K562 (cell line): ENCODE measurements around the gene SHISA6. TPM values are rescaled to one million over a fixed set of nuclear protein-coding genes. Genes with fewer than 3 reads are reported as not detected.

Source experiments
- ATAC-seq: fragments of 200-7000 bp; cut with Tn5 transposase; 3 replicates; pipeline ENCODE4 v1.9.1; 2020; ENCODE audit warnings: moderate library complexity
- BruUV-seq: library from RNA; stranded (reverse); fragments of 400-500 nt; replicated peaks from 2 replicates; lab custom pipeline; 2021; lab: Mats Ljungman, UMichigan
- CTCF ChIA-PET: fragments of 300-600 bp; formaldehyde crosslinking; extraction: SDS; loops from one replicate; lab custom pipeline; 2021; ENCODE audit warnings: low intra/inter-chr PET ratio; lab: Yijun Ruan, JAX
- POLR2A ChIA-PET: fragments of 300-600, 350-650 bp; sonication (Branson Sonifier 250); formaldehyde crosslinking; extraction: SDS; loops from one replicate; lab custom pipeline; 2021; ENCODE audit warnings: antibody characterized with exemption, inconsistent platforms; lab: Yijun Ruan, JAX
- DNase-seq, 4 experiments: peaks; one replicate each; pipeline versions ENCODE4 v3.0.0 to v3.0.0-alpha.2; 2011 to 2018; ENCODE audit warnings: low spot score in 3 of 4, mixed read lengths in 3 of 4; ENCODE audit errors: extremely low read depth in 1 of 4
- FAIRE-seq: peaks from 2 replicates; lab custom pipeline; 2011; peaks lifted over from hg19 to GRCh38; lab: Jason Lieb, UNC
- H2AFZ ChIP-seq: 2 replicates; pipeline ENCODE4 v1.6.0; 2011; ENCODE audit warnings: low read depth, low read length, control low read depth, inconsistent platforms
- H3K27ac ChIP-seq: fragments of 200-600 bp; 3 replicates; pipeline ENCODE4 v1.8.0; 2011; ENCODE audit warnings: low read depth, mild to moderate bottlenecking, control low read depth, inconsistent platforms, low read length, moderate library complexity, mixed read lengths; ENCODE audit errors: extremely low read depth
- H3K27me3 ChIP-seq, 2 experiments: fragments of 300-600 bp in 1 of 2; 2 replicates in 1 of 2; 3 replicates in 1 of 2; pipeline versions ENCODE4 v1.6.0 to v1.8.0; 2011; ENCODE audit warnings: inconsistent platforms in 2 of 2, low read length in 2 of 2, mild to moderate bottlenecking in 1 of 2, mixed read lengths in 1 of 2, moderate library complexity in 1 of 2; ENCODE audit not compliant: control insufficient read depth in 2 of 2, insufficient read depth in 2 of 2
- H3K36me3 ChIP-seq: fragments of 300-600 bp; 3 replicates; pipeline ENCODE4 v1.8.0; 2011; ENCODE audit warnings: mild to moderate bottlenecking, low read length, inconsistent platforms; ENCODE audit not compliant: control insufficient read depth, insufficient read depth
- H3K4me1 ChIP-seq, 2 experiments: fragments of 200-600 bp in 1 of 2; replicated peaks in 1 of 2; 2 replicates in 1 of 2; 3 replicates in 1 of 2; pipeline versions ENCODE4 v1.5.1 to v1.8.0; 2011; ENCODE audit warnings: inconsistent platforms in 2 of 2, low read length in 2 of 2, mild to moderate bottlenecking in 1 of 2, mixed read lengths in 1 of 2, moderate library complexity in 1 of 2; ENCODE audit not compliant: control insufficient read depth in 2 of 2, insufficient read depth in 2 of 2
- H3K4me2 ChIP-seq: 2 replicates; pipeline ENCODE4 v1.6.1; 2011; ENCODE audit warnings: low read length, control low read depth, inconsistent platforms, mixed read lengths; ENCODE audit not compliant: insufficient read depth
- H3K4me3 ChIP-seq: fragments of 200-600 bp; sonication (generic), shearing (Covaris generic); 2 replicates; pipeline ENCODE4 v1.5.1; 2016; ENCODE audit warnings: control low read depth, inconsistent platforms
- H3K79me2 ChIP-seq: fragments of 200-600 bp; 3 replicates; pipeline ENCODE4 v1.8.0; 2011; ENCODE audit warnings: low read length, inconsistent platforms; ENCODE audit not compliant: control insufficient read depth, insufficient read depth
- H3K9ac ChIP-seq, 2 experiments: 2 replicates each; pipeline versions ENCODE4 v1.6.0 to v1.6.1; 2011; ENCODE audit warnings: low read depth in 2 of 2, low read length in 2 of 2, control low read depth in 1 of 2, inconsistent platforms in 1 of 2, mild to moderate bottlenecking in 1 of 2, mixed read lengths in 1 of 2; ENCODE audit not compliant: insufficient read depth in 1 of 2
- H3K9me1 ChIP-seq: one replicate; pipeline ENCODE4 v1.6.0; 2011; ENCODE audit warnings: inconsistent platforms, mild to moderate bottlenecking, low read length, moderate library complexity; ENCODE audit not compliant: control insufficient read depth, insufficient read depth
- H3K9me3 ChIP-seq: replicated peaks from 2 replicates; pipeline ENCODE4 v1.5.1; 2011; ENCODE audit warnings: low read depth, low read length, inconsistent platforms; ENCODE audit not compliant: control insufficient read depth, insufficient read depth
- H4K20me1 ChIP-seq: replicated peaks from 2 replicates; pipeline ENCODE4 v1.6.1; 2011; ENCODE audit warnings: low read length, inconsistent platforms, mixed read lengths; ENCODE audit not compliant: control insufficient read depth, insufficient read depth
- FOXJ2 ChIP-seq: fragments of 200-800 bp; sonication (Bioruptor generic); IDR thresholded peaks from 2 replicates; pipeline ENCODE4 v1.6.1; 2016; ENCODE audit warnings: missing genetic modification characterization, missing compliant biosample characterization
- KLF6 ChIP-seq: fragments of 250-450 bp; sonication (Bioruptor Pico); IDR thresholded peaks from 2 replicates; pipeline ENCODE4 v1.4.0; 2020; ENCODE audit warnings: mild to moderate bottlenecking, moderate library complexity, borderline replicate concordance
- NFE2L1 ChIP-seq: fragments of 450-650 bp; IDR thresholded peaks from 2 replicates; pipeline ENCODE4 v1.6.1; 2016; ENCODE audit warnings: missing genetic modification characterization, low read depth, mild to moderate bottlenecking, missing compliant biosample characterization, moderate library complexity, borderline replicate concordance
- NUFIP1 ChIP-seq: fragments of 450-650 bp; IDR thresholded peaks from 2 replicates; pipeline ENCODE4 v1.6.1; 2018; ENCODE audit not compliant: partially characterized antibody
- PHB ChIP-seq: fragments of 250-450 bp; sonication (Bioruptor Pico); IDR thresholded peaks from 2 replicates; pipeline ENCODE4 v1.5.0; 2021
- SMARCE1 ChIP-seq: fragments of 450-650 bp; IDR thresholded peaks from 2 replicates; pipeline ENCODE4 v1.7.1; 2016; ENCODE audit warnings: mild to moderate bottlenecking
- YBX1 ChIP-seq: fragments of 450-650 bp; IDR thresholded peaks from 2 replicates; pipeline ENCODE4 v1.7.1; 2016; ENCODE audit warnings: mild to moderate bottlenecking
- ZNF143 ChIP-seq: sonication (generic); formaldehyde crosslinking; IDR thresholded peaks from 2 replicates; pipeline ENCODE4 v1.9.0; 2022; ENCODE audit warnings: mild to moderate bottlenecking, missing genetic modification reagents
- ZNF785 ChIP-seq: fragments of 250-450 bp; sonication (Bioruptor Pico); IDR thresholded peaks from 2 replicates; pipeline ENCODE4 v1.4.0; 2020; ENCODE audit warnings: mild to moderate bottlenecking
- WGBS: fragments of 100-300 bp; shearing (Covaris generic); methylation state at CpG from one replicate; pipeline ENCODE4 v1.1.6; 2016; ENCODE audit warnings: low coverage, mixed read lengths; ENCODE audit not compliant: insufficient coverage; ENCODE audit errors: missing lambda C conversion rate; 5-methylcytosine and 5-hydroxymethylcytosine counted together
- in situ Hi-C: fragments of 300-500 bp; cut with MboI; formaldehyde crosslinking; loops from 4 replicates; pipeline ENCODE4 v1.15.0; 2018; ENCODE audit warnings: inconsistent platforms, mixed read lengths
- intact Hi-C: fragments of 100-400 bp; cut with micrococcal nuclease; formaldehyde crosslinking; loops from 2 replicates; pipeline ENCODE4 v1.14.2; 2022
- polyA plus RNA-seq, 8 experiments: library from polyadenylated mRNA; depleted of rRNA in 4 of 8; stranded (reverse) in 5 of 8; unstranded in 3 of 8; fragments of >200 nt; fragmentation: Nextera tagmentation in 2 of 8; fragmentation: Illumina TruSeq in 1 of 8; extraction: Ambion mirVana in 2 of 8; extraction: Trizol in 1 of 8; gene quantifications; 2 replicates each; pipeline versions ENCODE4 v1.2.1 to v1.2.3, GENCODE V29; 2011 to 2014; ENCODE audit warnings: inconsistent platforms in 1 of 8, missing spikeins in 1 of 8
- total RNA-seq, 7 experiments: library from RNA; depleted of rRNA in 6 of 7; stranded (reverse); fragments of >200 nt in 6 of 7; fragmentation: Illumina TruSeq in 2 of 7; extraction: Trizol in 2 of 7; gene quantifications; 2 replicates each; pipeline versions ENCODE4 v1.2.1 to v1.2.3, GENCODE V29; 2011 to 2021; ENCODE audit warnings: low replicate concordance in 1 of 7
- TF ChIP-seq, protein P1 (sequence below): IDR thresholded peaks from 3 replicates; pipeline ENCODE4 v1.6.1; 2011; ENCODE audit warnings: borderline replicate concordance, mild to moderate bottlenecking; ENCODE audit not compliant: insufficient read length, insufficient read depth

SHISA6 gene
- total and polyA plus RNA-seq, 9 of the 15 experiments (the other 6 are each of a cell fraction or from before 2014, with no cell fraction given) = not detected

DNA sequence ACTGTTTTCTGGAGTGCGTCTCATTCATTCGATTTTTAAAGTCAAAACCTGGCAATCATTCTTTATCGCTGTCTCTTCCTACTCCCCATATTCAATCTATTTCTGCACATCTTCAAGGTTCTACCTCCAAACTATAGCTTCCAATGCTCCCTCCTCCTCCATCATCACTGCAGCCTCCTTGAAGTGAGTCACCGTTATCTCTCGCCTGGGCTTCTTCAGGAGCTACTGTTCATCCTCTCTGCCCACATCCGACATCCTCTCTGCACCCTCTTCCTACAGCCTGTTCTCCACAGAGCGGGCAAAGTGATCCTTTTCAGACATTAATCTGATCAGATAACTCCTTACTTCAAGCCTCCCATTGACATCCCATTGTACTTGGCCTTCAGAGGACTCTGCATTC is 213.1 kb downstream of the SHISA6 start:
- no peak for DNase-seq
- H3K27me3 ChIP-seq = no peaks in the 10 kb centered on the region
- no peaks in the 10 kb centered on the region for H3K9me3 ChIP-seq
- no peak overlapping the region for H2AFZ ChIP-seq
- no peak overlapping the region for H3K4me2 ChIP-seq
- ATAC-seq = no peak
- H3K79me2 ChIP-seq = no peaks in the 10 kb centered on the region
- intact Hi-C loops = no loop called here
- ChIA-PET CTCF (no interaction called here), POLR2A (no interaction called here)
- WGBS = 3% methylated on average over 7 of the region's 7 CpGs
- H3K27ac ChIP-seq = no peak overlapping the region
- in situ Hi-C loops = no loop called here
- TF ChIP-seq NFE2L1 (tag) (no peak), KLF6 (CRISPR knock-in tag) (no peak), SMARCE1 (no peak), ZNF143 (CRISPR knock-in tag) (no peak), PHB (CRISPR knock-in tag) (no peak), NUFIP1 (no peak), ZNF785 (no peak), FOXJ2 (no peak), YBX1 (no peak)
- TF ChIP-seq, protein P1, sequence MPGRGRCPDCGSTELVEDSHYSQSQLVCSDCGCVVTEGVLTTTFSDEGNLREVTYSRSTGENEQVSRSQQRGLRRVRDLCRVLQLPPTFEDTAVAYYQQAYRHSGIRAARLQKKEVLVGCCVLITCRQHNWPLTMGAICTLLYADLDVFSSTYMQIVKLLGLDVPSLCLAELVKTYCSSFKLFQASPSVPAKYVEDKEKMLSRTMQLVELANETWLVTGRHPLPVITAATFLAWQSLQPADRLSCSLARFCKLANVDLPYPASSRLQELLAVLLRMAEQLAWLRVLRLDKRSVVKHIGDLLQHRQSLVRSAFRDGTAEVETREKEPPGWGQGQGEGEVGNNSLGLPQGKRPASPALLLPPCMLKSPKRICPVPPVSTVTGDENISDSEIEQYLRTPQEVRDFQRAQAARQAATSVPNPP = no peak
- H3K36me3 ChIP-seq = no peaks in the 10 kb centered on the region
- H4K20me1 ChIP-seq = no peaks in the 10 kb centered on the region
- BruUV-seq = no TSS peak
- no peak overlapping the region for H3K4me3 ChIP-seq
- H3K9me1 ChIP-seq = no peaks in the 10 kb centered on the region
- no peaks in the 10 kb centered on the region for H3K4me1 ChIP-seq
- no peak for FAIRE-seq
- no peak overlapping the region for H3K9ac ChIP-seq
